ENCODE data around the gene MAGI2. TPM values are rescaled to one million over a fixed set of nuclear protein-coding genes. Genes with fewer than 3 reads are reported as not detected.

Gene MAGI2
- total RNA-seq, 1 experiment from 2014 or later, result 14.3 TPM

GRCh38 chr7:78189762-78190161, 1263.7 kb downstream of the MAGI2 start:
- Histone ChIP-seq H3K14ac (ENCODE audit: insufficient read depth, low read length) (no peak overlapping the region), H3K4me1 (ENCODE audit: insufficient read depth, low read length) (no peaks in the 10 kb centered on the region), H3K18ac (ENCODE audit: insufficient read length, low read depth, low read length) (no peak overlapping the region), H3K9me3 (ENCODE audit: control insufficient read depth, low read depth, low read length) (no peaks in the 10 kb centered on the region), H4K91ac (ENCODE audit: insufficient read length, low read depth, low read length) (no peak overlapping the region), H3K56ac (ENCODE audit: insufficient read length, low read depth, low read length) (no peak overlapping the region), H4K5ac (ENCODE audit: insufficient read length, low read depth, low read length) (no peak overlapping the region), H2AFZ (ENCODE audit: low read length) (no peak overlapping the region), H2AK5ac (ENCODE audit: insufficient read length, low read length) (no peak overlapping the region), H3K4me2 (ENCODE audit: insufficient read depth, insufficient read length, low read length) (no peak overlapping the region), H2BK5ac (ENCODE audit: insufficient read length, low read length) (no peak overlapping the region), H3K79me1 (ENCODE audit: insufficient read depth, low read depth, low read length, poor library complexity, severe bottlenecking) (no peaks in the 10 kb centered on the region), H3K23me2 (ENCODE audit: insufficient read length, low read depth, low read length, poor library complexity, severe bottlenecking) (no peaks in the 10 kb centered on the region), H3K4ac (ENCODE audit: low read depth, low read length) (no peak overlapping the region), H3K27me3 (ENCODE audit: insufficient read depth, low read length) (no peaks in the 10 kb centered on the region), H4K20me1 (ENCODE audit: control insufficient read depth, insufficient read depth, insufficient read length) (no peaks in the 10 kb centered on the region), H3K79me2 (ENCODE audit: insufficient read depth, low read length) (no peaks in the 10 kb centered on the region), H3K27ac (ENCODE audit: insufficient read length, low read depth, low read length) (no peak overlapping the region), H2BK20ac (ENCODE audit: low read depth, low read length, poor library complexity, severe bottlenecking) (no peak overlapping the region), H3T11ph (ENCODE audit: low read length) (no peak overlapping the region), H2BK120ac (ENCODE audit: low read depth, low read length, poor library complexity, severe bottlenecking) (no peak overlapping the region), H4K8ac (replicated peaks; ENCODE audit: insufficient read length, low read depth, low read length) (no peak overlapping the region), H3K23ac (ENCODE audit: insufficient read length, low read depth, low read length) (no peak overlapping the region), H2BK12ac (ENCODE audit: insufficient read length, low read depth, low read length) (no peak overlapping the region), H2BK15ac (ENCODE audit: low read depth, low read length) (no peak overlapping the region), H3K9ac (ENCODE audit: extremely low read depth, insufficient read length, low read length) (no peak overlapping the region)
- no peaks in the 10 kb centered on the region for H3K9me3 Mint-ChIP-seq
- H3K4me1 Mint-ChIP-seq, result peaks cover 3 to 6% of the 10 kb centered on the region in 2 experiments; a peak in 3 of 4 replicates
- no peak overlapping the region for H3K4me3 Mint-ChIP-seq
- H3K36me3 Mint-ChIP-seq (ENCODE audit: insufficient read depth in 1 of 3, low read depth in 3 of 3), result no peaks in the 10 kb centered on the region; a peak in 1 of 7 replicates
- DNase-seq, result no peak
- H3K27ac Mint-ChIP-seq, result no peak overlapping the region
- TF ChIP-seq CTCF (conservative IDR thresholded peaks at IDR 0.05), result no peak
- no peaks in the 10 kb centered on the region for H3K27me3 Mint-ChIP-seq (ENCODE audit: low read depth)
